HG03039 (cell line): Measurements from ENCODE around the gene PADI3.
"Not testable (repeated sequence)": the region's sequence is repeated elsewhere in the genome, so short reads cannot be mapped to it uniquely, and the experiment has no call there.

Experiments used
- ATAC-seq: cut with Tn5 transposase; IDR thresholded peaks from one replicate; pipeline ENCODE4 v1.9.1; 2021; ENCODE audit warnings: mild to moderate bottlenecking, moderate library complexity; ENCODE audit not compliant: unreplicated experiment

Gene PADI3

GRCh38 chr1:17239420-17239819 is 9.5 kb upstream of the PADI3 start:
- ATAC-seq: no peak

- ATAC-seq: not testable (repeated sequence)
Observed at GRCh38 chr1:17241011-17241779, 7.7 kb upstream of the PADI3 start.

DNA sequence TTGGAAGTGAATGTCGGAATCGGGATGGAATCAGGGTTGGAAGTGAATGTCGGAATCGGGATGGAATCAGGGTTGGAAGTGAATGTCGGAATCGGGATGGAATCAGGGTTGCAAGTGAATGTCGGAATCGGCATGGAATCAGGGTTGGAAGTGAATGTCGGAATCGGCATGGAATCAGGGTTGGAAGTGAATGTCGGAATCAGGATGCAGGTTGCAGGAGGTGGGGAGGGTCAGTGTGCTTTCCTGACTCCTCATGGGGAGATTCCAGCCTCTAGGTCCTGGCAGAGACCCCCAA is 7.2 kb upstream of the PADI3 start:
- ATAC-seq: not testable (repeated sequence)

- no peak for ATAC-seq
Observed at GRCh38 chr1:17243274-17243673, 5.6 kb upstream of the PADI3 start.

DNA sequence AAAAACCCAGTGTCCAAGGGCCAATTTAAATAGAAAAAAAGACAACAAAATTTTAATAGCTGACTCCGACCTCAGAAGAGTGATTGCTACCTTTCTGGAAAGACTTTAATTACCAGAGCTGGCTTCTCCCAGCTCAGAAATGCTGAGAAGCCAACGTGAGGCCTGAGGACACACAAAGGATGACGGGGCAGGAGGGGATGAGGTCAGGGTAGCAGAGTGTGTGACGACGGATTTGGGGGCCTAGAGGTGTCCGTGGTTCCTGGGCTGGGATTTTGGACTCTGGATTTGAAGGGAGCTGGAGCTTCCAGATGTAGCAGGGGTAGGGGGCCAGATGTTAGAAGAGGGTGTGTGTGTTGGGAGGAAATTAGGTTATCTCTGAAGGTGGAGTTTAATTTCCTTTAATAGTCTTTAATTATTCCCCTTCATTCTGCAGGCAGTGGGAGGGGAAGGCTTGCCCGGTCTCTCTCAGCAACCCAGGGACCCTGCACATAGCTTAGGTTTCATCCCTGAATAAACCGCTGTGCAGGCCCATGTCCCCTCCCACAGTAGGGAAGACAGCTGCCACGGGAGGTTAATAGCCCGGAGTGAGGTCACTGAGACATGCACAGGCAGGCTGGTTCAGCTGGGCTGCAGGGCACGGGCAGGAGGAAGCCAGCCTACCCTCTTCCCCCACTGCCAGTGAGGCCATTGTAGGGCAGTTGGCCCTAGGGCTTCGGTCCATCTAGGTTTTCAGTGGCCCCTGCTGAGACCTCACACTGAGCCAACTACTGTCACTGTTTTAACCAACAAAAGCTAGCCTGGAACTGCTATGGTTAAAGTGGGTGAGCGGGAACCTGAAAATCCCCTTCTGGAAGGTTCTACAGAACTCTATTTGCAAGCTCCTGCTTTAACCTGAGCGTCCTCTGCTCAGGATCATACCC is 3.8 kb upstream of the PADI3 start:
- ATAC-seq: no peak

GRCh38 chr1:17245816-17246325 is 3.0 kb upstream of the PADI3 start:
- ATAC-seq: no peak

- no peak for ATAC-seq
Observed at GRCh38 chr1:17246971-17247370, 1.9 kb upstream of the PADI3 start.

GRCh38 chr1:17250601-17251000 is 1.7 kb downstream of the PADI3 start:
- no peak for ATAC-seq

GRCh38 chr1:17251246-17251645 is 2.3 kb downstream of the PADI3 start:
- no peak for ATAC-seq

- ATAC-seq: no peak
Observed at GRCh38 chr1:17251701-17252376, 2.9 kb downstream of the PADI3 start.

DNA sequence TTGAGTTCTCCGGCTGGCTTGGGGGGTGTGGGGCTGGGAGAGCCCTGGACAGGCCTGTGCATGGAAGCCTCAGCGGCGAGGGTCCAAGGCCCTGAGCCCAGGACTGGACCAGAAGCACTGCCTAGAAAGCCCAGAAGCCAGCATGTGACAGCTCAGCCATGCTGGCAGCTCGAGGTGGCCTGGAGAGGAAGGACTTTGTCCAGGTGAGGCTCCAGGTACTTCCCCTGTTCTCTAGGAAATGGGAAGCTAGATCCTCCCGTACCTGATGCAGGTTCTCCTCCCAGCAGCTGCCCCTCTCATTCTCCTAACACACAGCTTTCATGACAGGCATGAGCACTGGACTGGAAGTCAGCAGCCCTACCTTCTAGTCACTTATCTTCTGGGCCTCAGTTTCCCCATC is 6.4 kb downstream of the PADI3 start:
- no peak for ATAC-seq

DNA sequence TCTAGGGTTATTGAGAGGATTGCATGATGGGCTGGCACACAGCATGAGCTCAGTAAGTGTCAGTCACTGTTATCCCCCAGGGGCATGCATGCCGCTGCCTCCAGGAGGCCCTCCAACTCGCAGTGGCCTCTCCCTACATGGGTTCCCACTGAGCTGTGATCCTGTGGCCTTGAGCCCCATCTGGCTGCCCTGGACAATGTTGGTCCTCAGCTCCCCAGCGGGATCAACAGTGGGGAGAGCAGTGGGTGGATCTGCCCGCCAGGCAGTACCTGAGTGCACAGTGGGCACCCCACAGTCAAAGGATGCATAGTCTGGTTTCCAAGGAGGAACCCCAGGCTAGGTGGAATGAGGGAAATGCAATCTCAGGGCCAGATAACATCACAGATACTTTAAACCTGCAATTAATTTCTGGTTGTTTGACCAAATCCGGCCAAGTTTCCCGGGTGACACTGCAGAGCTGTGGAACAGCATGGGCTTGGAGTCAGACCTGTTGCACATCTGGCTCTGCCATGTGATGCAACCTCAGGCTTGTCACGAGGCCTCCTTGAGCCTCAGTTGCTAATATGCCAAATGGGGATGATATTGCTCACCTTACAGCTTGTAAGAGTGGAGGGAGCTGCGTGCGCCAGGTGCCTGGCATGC is 9.3 kb downstream of the PADI3 start:
- no peak for ATAC-seq

- ATAC-seq: no peak
Observed at GRCh38 chr1:17258758-17259130, 9.8 kb downstream of the PADI3 start.

- ATAC-seq: no peak
Observed at GRCh38 chr1:17259233-17259873, 10.5 kb downstream of the PADI3 start.

DNA sequence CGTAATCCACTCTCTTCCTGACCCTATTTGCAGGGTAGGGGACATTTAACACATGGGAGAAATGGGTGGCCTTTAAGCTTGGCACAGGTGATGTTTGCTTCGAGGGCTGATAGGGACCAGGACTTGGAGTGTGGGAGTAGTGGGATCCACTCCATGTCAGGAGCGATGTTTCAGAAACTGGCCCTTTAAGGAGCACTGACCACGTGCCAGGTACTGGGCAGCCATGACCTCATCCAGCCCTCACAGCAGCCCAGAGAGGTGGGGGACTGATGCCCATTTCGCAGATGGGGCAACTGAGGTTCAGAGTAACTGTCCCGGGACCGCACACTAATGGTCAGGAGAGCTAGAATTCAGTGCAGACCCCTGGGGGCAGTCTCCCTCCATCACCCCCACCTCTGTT is 11.4 kb downstream of the PADI3 start:
- no peak for ATAC-seq

DNA sequence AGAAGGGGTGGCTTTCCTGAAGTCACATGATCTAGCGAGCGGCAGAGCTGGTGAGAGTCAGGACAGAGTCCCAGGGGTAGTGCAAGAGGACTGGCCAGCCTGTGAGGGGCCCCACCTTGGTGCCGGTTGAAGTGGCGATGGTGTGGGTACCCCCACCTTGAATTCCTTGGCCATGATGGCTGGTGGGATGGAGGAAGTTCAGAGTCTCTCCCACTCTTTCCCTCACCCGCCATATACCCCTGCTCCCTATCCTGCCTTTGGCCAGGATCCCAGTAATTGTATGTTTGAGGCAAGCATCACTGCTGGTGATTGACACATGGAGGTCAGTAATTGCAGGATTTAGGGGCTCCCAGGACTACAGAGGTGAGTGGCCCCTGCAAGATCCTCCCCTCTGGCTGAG is 11.8 kb downstream of the PADI3 start:
- ATAC-seq: no peak

GRCh38 chr1:17263936-17264335 is 15.0 kb downstream of the PADI3 start:
- ATAC-seq: no peak

- no peak for ATAC-seq
Observed at GRCh38 chr1:17264470-17264869, 15.6 kb downstream of the PADI3 start.

- no peak for ATAC-seq
Observed at GRCh38 chr1:17265162-17265561, 16.3 kb downstream of the PADI3 start.

GRCh38 chr1:17265950-17266349 is 17.1 kb downstream of the PADI3 start:
- ATAC-seq: no peak
